Measurements from ENCODE around the gene ABCC4.

DNA sequence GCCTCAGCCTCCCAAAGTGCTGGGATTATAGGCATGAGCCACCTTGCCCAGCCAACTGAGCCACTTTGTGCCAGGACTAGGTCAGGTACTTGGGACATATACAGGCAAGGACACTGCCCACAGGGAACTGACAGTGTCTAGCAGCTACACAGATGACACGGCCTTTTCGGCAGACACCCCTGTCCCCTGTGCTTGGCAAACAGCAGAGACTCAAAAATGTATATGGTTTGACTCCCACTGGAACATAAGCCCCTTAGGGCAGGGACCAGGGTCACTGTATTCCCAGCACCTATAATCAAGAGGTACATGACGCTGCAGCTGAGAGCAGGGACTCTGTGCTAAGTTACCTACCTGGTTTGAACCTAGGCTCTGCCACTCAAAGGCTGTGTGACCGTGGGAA is 16.8 kb downstream of the ABCC4 start:
- TF ChIP-seq CTCF (IDR thresholded peaks at IDR 0.05; ENCODE audit: low read depth, low read length) (no peak), EZH2phosphoT487 (IDR thresholded peaks at IDR 0.05; ENCODE audit: low read depth) (no peak)
